Measurements from ENCODE around the gene TRPT1. TPM values are rescaled to one million over a fixed set of nuclear protein-coding genes. Genes with fewer than 3 reads are reported as not detected.

Gene TRPT1
- polyA plus RNA-seq, 2 of the 4 experiments (the other 2 are of a cell fraction) = 18.6 to 28.5 TPM

GRCh38 chr11:64186492-64187165, 39.4 kb downstream of the TRPT1 start:
- no peak overlapping the region for H3K4me2 ChIP-seq
- ChIA-PET POLR2A (interaction anchor here (1.0 to 2.3 kb wide), 11 partner anchors 11 to 130 kb away, joined by 3 to 22 read pairs (median 7); partner anchors contain the start of genes FKBP2, MACROD1, NUDT22 and PPP1R14B), CTCF (interaction anchor here (1.0 to 3.4 kb wide), 6 partner anchors 11 to 188 kb away, joined by 3 to 29 read pairs (median 6); partner anchors contain the start of gene FERMT3)
- no peak for DNase-seq (ENCODE audit: low read depth in 1 of 2, low spot score in 1 of 2)
- no peak overlapping the region; a peak in 1 of 6 replicates for H3K27ac ChIP-seq
- no peak for FAIRE-seq
- H3K4me3 ChIP-seq = no peak overlapping the region
- peaks cover 20% of the 10 kb centered on the region for H3K4me1 ChIP-seq
- ATAC-seq = peak in 1 of 2 experiments; percentile 0; a peak in 1 of 6 replicates
- no peaks in the 10 kb centered on the region for H3K9me3 ChIP-seq
- TF ChIP-seq PHF8 (IDR thresholded peaks at IDR 0.05; ENCODE audit: borderline replicate concordance, low read depth) (no peak), NPAS2 (CRISPR knock-in tag; IDR thresholded peaks at IDR 0.05; ENCODE audit: borderline replicate concordance) (no peak), RARB (CRISPR knock-in tag; IDR thresholded peaks at IDR 0.05) (no peak), MAZ (IDR thresholded peaks at IDR 0.05; ENCODE audit: borderline replicate concordance, low read depth, low read length) (no peak)
- TF ChIP-seq, protein P1, sequence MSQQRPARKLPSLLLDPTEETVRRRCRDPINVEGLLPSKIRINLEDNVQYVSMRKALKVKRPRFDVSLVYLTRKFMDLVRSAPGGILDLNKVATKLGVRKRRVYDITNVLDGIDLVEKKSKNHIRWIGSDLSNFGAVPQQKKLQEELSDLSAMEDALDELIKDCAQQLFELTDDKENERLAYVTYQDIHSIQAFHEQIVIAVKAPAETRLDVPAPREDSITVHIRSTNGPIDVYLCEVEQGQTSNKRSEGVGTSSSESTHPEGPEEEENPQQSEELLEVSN (IDR thresholded peaks at IDR 0.05; ENCODE audit: borderline replicate concordance, low read depth) = no peak
- WGBS (ENCODE audit: missing lambda C conversion rate) = 3% methylated on average over 30 of the region's 48 CpGs

GRCh38 chr11:64185693-64186491, 40.1 kb downstream of the TRPT1 start, which contains the start of gene STIP1:
Gene STIP1 (plus strand): TSS chr11:64186171. CDS start chr11:64186262, 91 bp downstream.
- TF ChIP-seq MYC (IDR thresholded peaks at IDR 0.05; ENCODE audit: borderline replicate concordance, low read length) (peak; percentile 71; the same call in 1 of the 2 replicates), POLR2A (IDR thresholded peaks at IDR 0.05; ENCODE audit: low read length) (peak; percentile 79), HOXB13 (CRISPR knock-in tag; IDR thresholded peaks at IDR 0.05; ENCODE audit: low read depth) (no peak), HES2 (IDR thresholded peaks at IDR 0.05) (no peak), CHD2 (IDR thresholded peaks at IDR 0.05; ENCODE audit: low read length, partially characterized antibody) (peak; percentile 52), HDAC2 (IDR thresholded peaks at IDR 0.05) (no peak), MAX (IDR thresholded peaks at IDR 0.05) (peak; percentile 93), RFX5 (IDR thresholded peaks at IDR 0.05) (no peak), SMC3 (IDR thresholded peaks at IDR 0.05) (no peak), CBX2 (IDR thresholded peaks at IDR 0.05; ENCODE audit: borderline replicate concordance, low read depth) (no peak), CTCF (IDR thresholded peaks at IDR 0.05) (no peak)
- TF ChIP-seq, protein P1 (IDR thresholded peaks at IDR 0.05; ENCODE audit: borderline replicate concordance, low read depth) = peak; percentile 58; the same call in 1 of the 2 replicates
- TF ChIP-seq, protein P2, sequence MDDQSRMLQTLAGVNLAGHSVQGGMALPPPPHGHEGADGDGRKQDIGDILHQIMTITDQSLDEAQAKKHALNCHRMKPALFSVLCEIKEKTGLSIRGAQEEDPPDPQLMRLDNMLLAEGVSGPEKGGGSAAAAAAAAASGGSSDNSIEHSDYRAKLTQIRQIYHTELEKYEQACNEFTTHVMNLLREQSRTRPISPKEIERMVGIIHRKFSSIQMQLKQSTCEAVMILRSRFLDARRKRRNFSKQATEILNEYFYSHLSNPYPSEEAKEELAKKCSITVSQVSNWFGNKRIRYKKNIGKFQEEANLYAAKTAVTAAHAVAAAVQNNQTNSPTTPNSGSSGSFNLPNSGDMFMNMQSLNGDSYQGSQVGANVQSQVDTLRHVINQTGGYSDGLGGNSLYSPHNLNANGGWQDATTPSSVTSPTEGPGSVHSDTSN (IDR thresholded peaks at IDR 0.05) = peak; percentile 98
- H3K27ac ChIP-seq = peak within 1 kb of the TSS; percentile 79 to 96
- peak within 1 kb of the TSS; percentile 52 for H3K4me3 ChIP-seq
- FAIRE-seq (peak; percentile 85), ATAC-seq (peak; percentile 84 to 93), DNase-seq (ENCODE audit: low read depth in 1 of 2, low spot score in 1 of 2) (peak; percentile 99 to 100)
- POLR2A ChIA-PET = interaction anchor here (0.6 to 2.3 kb wide), 20 partner anchors 10 to 247 kb away, joined by 3 to 22 read pairs (median 4); partner anchors contain the start of genes COX8A, FKBP2, GPR137 and MACROD1
- peak within 1 kb of the TSS; percentile 81 for H3K4me2 ChIP-seq
- peaks cover 26% of the 10 kb centered on the region for H3K4me1 ChIP-seq
- CTCF ChIA-PET = interaction anchor here (0.8 to 3.4 kb wide), 16 partner anchors 10 to 188 kb away, joined by 3 to 29 read pairs (median 4); partner anchors contain the start of genes FERMT3, FKBP2 and MACROD1
- H3K9me3 ChIP-seq = no peaks in the 10 kb centered on the region
- 1% methylated on average over 28 of the region's 74 CpGs for WGBS (ENCODE audit: missing lambda C conversion rate)

Measured in A549 (cell line).